Ovary (tissue), 9 donors: ENCODE results near the gene NF1. TPM values are rescaled to one million over a fixed set of nuclear protein-coding genes. Genes with fewer than 3 reads are reported as not detected.

ENCODE experiments used
- DNase-seq, 5 donors: peaks; one replicate each; pipeline ENCODE4 v3.0.0-alpha.2; 2019 to 2020
- H3K27ac ChIP-seq, 2 donors: fragments of 200-600 bp; one replicate each; pipeline versions ENCODE4 v1.5.1 to v1.8.0; 2019 to 2022
- H3K27me3 ChIP-seq: fragments of 200-600 bp; one replicate; pipeline ENCODE4 v1.8.0; 2022
- H3K36me3 ChIP-seq: fragments of 200-600 bp; sonication (generic); one replicate; pipeline ENCODE4 v1.5.1; 2019
- H3K4me1 ChIP-seq: one replicate; pipeline ENCODE4 v1.8.1; 2013; ENCODE audit warnings: mild to moderate bottlenecking, moderate library complexity; ENCODE audit not compliant: insufficient read depth
- H3K4me3 ChIP-seq: fragments of 200-600 bp; sonication (generic); one replicate; pipeline ENCODE4 v1.5.1; 2017
- H3K9me3 ChIP-seq, 2 donors: fragments of 200-600 bp in 1 of 2; sonication (generic) in 1 of 2; one replicate each; pipeline versions ENCODE4 v1.5.1 to v1.8.1; 2013 to 2019; ENCODE audit warnings: mild to moderate bottlenecking in 1 of 2, moderate library complexity in 1 of 2
- CTCF ChIP-seq, 3 donors: fragments of 450-650 bp in 2 of 3; fragments of 200-600 bp in 1 of 3; IDR thresholded peaks; one replicate each; pipeline versions ENCODE4 v1.5.1 to v1.8.0; 2016 to 2022; ENCODE audit warnings: antibody characterized with exemption in 3 of 3, mild to moderate bottlenecking in 1 of 3
- EP300 ChIP-seq: sonication (generic); formaldehyde crosslinking; IDR thresholded peaks from one replicate; pipeline ENCODE4 v1.6.1; 2017; ENCODE audit warnings: antibody characterized with exemption
- POLR2A ChIP-seq: fragments of 450-650 bp; IDR thresholded peaks from one replicate; pipeline ENCODE4 v1.6.1; 2017; ENCODE audit warnings: antibody characterized with exemption, mild to moderate bottlenecking, moderate library complexity
- WGBS, 3 donors: extraction: QIAGEN DNeasy Blood & Tissue Kit in 1 of 3; methylation state at CpG; one replicate each; pipeline versions ENCODE4 v1.1.5 to v1.1.7; 2013 to 2017; 5-methylcytosine and 5-hydroxymethylcytosine counted together
- intact Hi-C, 4 donors: fragments of 100-400 bp; cut with DNase I; formaldehyde crosslinking; loops; one replicate each; pipeline versions ENCODE4 v1.11.0 to v1.15.1; 2022 to 2023
- polyA plus RNA-seq, 2 donors: library from polyadenylated mRNA; stranded (reverse); fragments of 200-250 nt in 1 of 2; fragments of 350-450 nt in 1 of 2; fragmentation: Illumina TruSeq in 1 of 2; extraction: RNeasy Lipid Tissue Mini Kit (QIAGEN cat#74804) in 1 of 2; gene quantifications; one replicate each; pipeline ENCODE4 v1.2.3, GENCODE V29; 2013 to 2014
- total RNA-seq, 7 donors: library from RNA; depleted of rRNA in 2 of 7; stranded (reverse); fragments of >200 nt in 2 of 7; fragmentation: NEBNext Ultra II Directional in 3 of 7; extraction: Animal tissue kit (Norgen Biotek cat#: 25700) in 3 of 7; gene quantifications; one replicate each; pipeline versions ENCODE4 v1.1.0 to v1.2.4, GENCODE V29; 2016 to 2023
- donor health status: DM: no; HTN: no; CAD: no; lungs with moderate emphysema.
- donor health status: DM: no; HTN: no; CAD: no.
- donor health status: Bipolar disorder and iron deficiency.
- donor health status: DM: yes; HTN: yes; CAD: no.
- donor health status: DM: no; HTN: no; CAD: no.
- donor health status: DM: yes; HTN: yes; CAD: no.

The NF1 gene
- total and polyA plus RNA-seq, 9 donors: 11.1 to 62.0 (median 57.0) TPM

- 57 to 71% (median 67%) methylated on average over 5 of the region's 5 CpGs for WGBS, 3 donors
- DNase-seq: no peak
- Histone ChIP-seq H3K27me3 (no peaks in the 10 kb centered on the region), H3K9me3 (no peaks in the 10 kb centered on the region), H3K36me3 (no peaks in the 10 kb centered on the region), H3K4me1 (no peaks in the 10 kb centered on the region), H3K4me3 (peak overlapping the region; percentile 17), H3K27ac (peak overlapping the region in 1 of 2 donors; percentile 35)
- intact Hi-C loops: no loop called here
- TF ChIP-seq CTCF (IDR thresholded peaks at IDR 0.05) (no peak), POLR2A (no peak), EP300 (no peak)
These were observed 224.3 kb downstream of the NF1 start for GRCh38 chr17:31318851-31319661.

- H3K4me1 ChIP-seq: no peaks in the 10 kb centered on the region
- DNase-seq: no peak
- 83 to 91% (median 87%) methylated on average over 2 of the region's 2 CpGs for WGBS, 3 donors
- TF ChIP-seq EP300 (no peak), POLR2A (no peak), CTCF (IDR thresholded peaks at IDR 0.05) (no peak)
- H3K27me3 ChIP-seq: no peaks in the 10 kb centered on the region
- H3K27ac ChIP-seq: no peak overlapping the region
- H3K4me3 ChIP-seq: no peak overlapping the region
- no peaks in the 10 kb centered on the region for H3K36me3 ChIP-seq
- H3K9me3 ChIP-seq: no peaks in the 10 kb centered on the region
- intact Hi-C loops: no loop called here
These were observed 225.5 kb downstream of the NF1 start for GRCh38 chr17:31320241-31320640.

- Histone ChIP-seq H3K27ac (no peak overlapping the region), H3K27me3 (no peaks in the 10 kb centered on the region), H3K36me3 (no peaks in the 10 kb centered on the region), H3K4me3 (no peak overlapping the region), H3K9me3 (no peaks in the 10 kb centered on the region), H3K4me1 (no peaks in the 10 kb centered on the region)
- TF ChIP-seq CTCF (IDR thresholded peaks at IDR 0.05): no peak
- TF ChIP-seq POLR2A: no peak
- TF ChIP-seq EP300: no peak
- intact Hi-C loops: no loop called here
- DNase-seq: no peak
- WGBS, 3 donors: 49 to 73% (median 62%) methylated on average over 1 of the region's 1 CpG
These were observed 226.0 kb downstream of the NF1 start for GRCh38 chr17:31320791-31321190.

- H3K9me3 ChIP-seq: no peaks in the 10 kb centered on the region
- WGBS, 3 donors: 80 to 89% (median 85%) methylated on average over 3 of the region's 3 CpGs
- H3K4me1 ChIP-seq: no peaks in the 10 kb centered on the region
- H3K4me3 ChIP-seq: no peak within 1 kb of the TSS
- no peak for DNase-seq
- intact Hi-C loops: no loop called here
- no peak for TF ChIP-seq CTCF (IDR thresholded peaks at IDR 0.05)
- no peak for TF ChIP-seq POLR2A
- TF ChIP-seq EP300: no peak
- H3K27ac ChIP-seq: no peak within 1 kb of the TSS
- no peaks in the 10 kb centered on the region for H3K36me3 ChIP-seq
- no peaks in the 10 kb centered on the region for H3K27me3 ChIP-seq
These were observed 226.7 kb downstream of the NF1 start, which contains the start of gene EVI2A for GRCh38 chr17:31321481-31321880. Gene EVI2A (minus strand): TSS chr17:31321622. CDS start chr17:31319013, 2,609 bp downstream.
